SK-N-SH treated with all-trans-retinoic acid at 6 μM for 48 hours (cell line): Measurements from ENCODE around the gene AGAP2.

Experiments used
- ATAC-seq: fragments of 200-7000 bp; cut with Tn5 transposase; 3 replicates; pipeline ENCODE4 v1.9.1; 2020; ENCODE audit warnings: mild to moderate bottlenecking, moderate library complexity
- ARNTL ChIP-seq: fragments of 450-650 bp; formaldehyde crosslinking; IDR thresholded peaks from 2 replicates; pipeline ENCODE4 v1.5.0; 2020; ENCODE audit warnings: low read depth, mild to moderate bottlenecking, moderate library complexity, borderline replicate concordance
- BACH2 ChIP-seq: fragments of 250-450 bp; sonication (Bioruptor Pico); IDR thresholded peaks from 2 replicates; pipeline ENCODE4 v1.9.0; 2021; ENCODE audit warnings: mild to moderate bottlenecking, borderline replicate concordance
- CSDC2 ChIP-seq: fragments of 250-450 bp; sonication (Bioruptor Pico); IDR thresholded peaks from 2 replicates; pipeline ENCODE4 v1.5.0; 2020; ENCODE audit warnings: mild to moderate bottlenecking, moderate library complexity
- ESRRG ChIP-seq: fragments of 250-450 bp; sonication (Bioruptor Pico); IDR thresholded peaks from 2 replicates; pipeline ENCODE4 v1.6.1; 2021; ENCODE audit warnings: mild to moderate bottlenecking
- GLIS3 ChIP-seq: fragments of 250-450 bp; sonication (Bioruptor Pico); IDR thresholded peaks from 2 replicates; pipeline ENCODE4 v1.5.0; 2020; ENCODE audit warnings: mild to moderate bottlenecking, moderate library complexity
- OSR1 ChIP-seq: fragments of 250-450 bp; sonication (Bioruptor Pico); IDR thresholded peaks from 2 replicates; pipeline ENCODE4 v1.8.0; 2022; ENCODE audit warnings: moderate library complexity, mild to moderate bottlenecking, inconsistent platforms
- RARB ChIP-seq: fragments of 250-450 bp; sonication (Bioruptor Pico); IDR thresholded peaks from 2 replicates; pipeline ENCODE4 v1.8.0; 2021; ENCODE audit warnings: mild to moderate bottlenecking, moderate library complexity
- SNAI2 ChIP-seq: fragments of 250-450 bp; sonication (Bioruptor Pico); IDR thresholded peaks from 2 replicates; pipeline ENCODE4 v1.5.0; 2020; ENCODE audit warnings: mild to moderate bottlenecking, moderate library complexity
- TCF4 ChIP-seq: fragments of 250-450 bp; sonication (Bioruptor Pico); IDR thresholded peaks from 2 replicates; pipeline ENCODE4 v1.8.0; 2021; ENCODE audit warnings: mild to moderate bottlenecking, moderate library complexity, borderline replicate concordance
- TOX ChIP-seq: fragments of 250-450 bp; sonication (Bioruptor Pico); IDR thresholded peaks from 2 replicates; pipeline ENCODE4 v1.8.0; 2021; ENCODE audit warnings: mild to moderate bottlenecking, moderate library complexity, borderline replicate concordance
- ZC3H10 ChIP-seq: fragments of 250-450 bp; sonication (Bioruptor Pico); IDR thresholded peaks from 2 replicates; pipeline ENCODE4 v1.5.1; 2021; ENCODE audit warnings: mild to moderate bottlenecking, moderate library complexity
- ZFP3 ChIP-seq: fragments of 250-450 bp; sonication (Bioruptor Pico); IDR thresholded peaks from 2 replicates; pipeline ENCODE4 v1.5.0; 2020; ENCODE audit warnings: mild to moderate bottlenecking, moderate library complexity
- ZFP30 ChIP-seq: fragments of 450-650 bp; formaldehyde crosslinking; IDR thresholded peaks from 2 replicates; pipeline ENCODE4 v1.5.0; 2022; ENCODE audit warnings: mild to moderate bottlenecking, moderate library complexity
- ZNF565 ChIP-seq: fragments of 450-650 bp; formaldehyde crosslinking; conservative IDR thresholded peaks from 2 replicates; pipeline ENCODE4 v1.5.0; 2020; ENCODE audit warnings: low read depth, mild to moderate bottlenecking, moderate library complexity
- ZNF70 ChIP-seq: fragments of 450-650 bp; formaldehyde crosslinking; IDR thresholded peaks from 2 replicates; pipeline ENCODE4 v1.5.0; 2020; ENCODE audit warnings: mild to moderate bottlenecking, moderate library complexity
- ZNF8 ChIP-seq: fragments of 450-650 bp; formaldehyde crosslinking; IDR thresholded peaks from 2 replicates; pipeline ENCODE4 v1.5.0; 2020; ENCODE audit warnings: mild to moderate bottlenecking, moderate library complexity
- TF ChIP-seq, protein P1 (sequence below): fragments of 250-450 bp; sonication (Bioruptor Pico); IDR thresholded peaks from 2 replicates; pipeline ENCODE4 v1.5.1; 2021; ENCODE audit warnings: mild to moderate bottlenecking, moderate library complexity
- TF ChIP-seq, protein P2 (sequence below): fragments of 250-450 bp; sonication (Bioruptor Pico); IDR thresholded peaks from 2 replicates; pipeline ENCODE4 v1.5.1; 2020; ENCODE audit warnings: low read depth, mild to moderate bottlenecking, moderate library complexity
- TF ChIP-seq, protein P3 (sequence below): fragments of 250-450 bp; sonication (Bioruptor Pico); IDR thresholded peaks from 2 replicates; pipeline ENCODE4 v1.8.0; 2020; ENCODE audit warnings: mild to moderate bottlenecking, moderate library complexity, borderline replicate concordance
- TF ChIP-seq, protein P4 (sequence below): fragments of 250-450 bp; sonication (Bioruptor Pico); IDR thresholded peaks from 2 replicates; pipeline ENCODE4 v1.8.0; 2021; ENCODE audit warnings: low read depth, mild to moderate bottlenecking, moderate library complexity, borderline replicate concordance
- TF ChIP-seq, protein P5 (sequence below): fragments of 250-450 bp; sonication (Bioruptor Pico); IDR thresholded peaks from 2 replicates; pipeline ENCODE4 v1.5.0; 2020; ENCODE audit warnings: mild to moderate bottlenecking, moderate library complexity

AGAP2 gene

DNA sequence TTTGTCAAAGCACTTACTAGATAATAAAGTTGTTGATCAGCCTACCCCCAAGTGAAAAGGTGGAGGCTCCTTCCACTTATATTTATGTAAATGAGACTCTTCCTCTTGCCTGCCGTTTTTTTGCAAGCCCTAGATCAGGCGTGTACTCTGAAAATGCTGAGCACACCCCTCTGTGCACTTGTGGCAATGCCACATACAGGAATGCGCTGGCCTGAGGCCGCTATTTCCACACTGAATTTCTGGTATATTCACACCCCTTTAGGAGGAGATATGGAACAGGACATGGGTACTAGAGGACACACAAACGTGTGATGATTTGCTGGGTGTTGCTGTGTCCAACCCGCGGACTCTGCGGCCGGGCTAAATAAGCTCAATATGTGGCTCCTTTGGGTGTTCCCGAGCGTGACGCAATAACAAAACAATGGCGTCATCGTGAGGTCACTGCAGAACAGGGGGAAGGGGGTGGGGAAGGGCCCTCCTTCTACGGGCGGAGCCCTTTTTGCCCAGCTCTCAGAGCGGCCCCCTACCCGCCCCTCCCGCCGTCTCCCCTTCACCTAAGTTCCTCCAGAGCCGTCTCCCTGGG, 5.7 kb upstream of the AGAP2 start (continued):
- TF ChIP-seq, protein P1, sequence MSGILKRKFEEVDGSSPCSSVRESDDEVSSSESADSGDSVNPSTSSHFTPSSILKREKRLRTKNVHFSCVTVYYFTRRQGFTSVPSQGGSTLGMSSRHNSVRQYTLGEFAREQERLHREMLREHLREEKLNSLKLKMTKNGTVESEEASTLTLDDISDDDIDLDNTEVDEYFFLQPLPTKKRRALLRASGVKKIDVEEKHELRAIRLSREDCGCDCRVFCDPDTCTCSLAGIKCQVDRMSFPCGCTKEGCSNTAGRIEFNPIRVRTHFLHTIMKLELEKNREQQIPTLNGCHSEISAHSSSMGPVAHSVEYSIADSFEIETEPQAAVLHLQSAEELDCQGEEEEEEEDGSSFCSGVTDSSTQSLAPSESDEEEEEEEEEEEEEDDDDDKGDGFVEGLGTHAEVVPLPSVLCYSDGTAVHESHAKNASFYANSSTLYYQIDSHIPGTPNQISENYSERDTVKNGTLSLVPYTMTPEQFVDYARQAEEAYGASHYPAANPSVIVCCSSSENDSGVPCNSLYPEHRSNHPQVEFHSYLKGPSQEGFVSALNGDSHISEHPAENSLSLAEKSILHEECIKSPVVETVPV (CRISPR knock-in tag), result 0 out of 2 replicates have a peak, but pooled peaks have one; percentile 25
- no peak for TF ChIP-seq ZFP3
- 0 out of 2 replicates have a peak, but pooled peaks have one; percentile 8 for TF ChIP-seq SNAI2 (CRISPR knock-in tag)
- TF ChIP-seq, protein P2, sequence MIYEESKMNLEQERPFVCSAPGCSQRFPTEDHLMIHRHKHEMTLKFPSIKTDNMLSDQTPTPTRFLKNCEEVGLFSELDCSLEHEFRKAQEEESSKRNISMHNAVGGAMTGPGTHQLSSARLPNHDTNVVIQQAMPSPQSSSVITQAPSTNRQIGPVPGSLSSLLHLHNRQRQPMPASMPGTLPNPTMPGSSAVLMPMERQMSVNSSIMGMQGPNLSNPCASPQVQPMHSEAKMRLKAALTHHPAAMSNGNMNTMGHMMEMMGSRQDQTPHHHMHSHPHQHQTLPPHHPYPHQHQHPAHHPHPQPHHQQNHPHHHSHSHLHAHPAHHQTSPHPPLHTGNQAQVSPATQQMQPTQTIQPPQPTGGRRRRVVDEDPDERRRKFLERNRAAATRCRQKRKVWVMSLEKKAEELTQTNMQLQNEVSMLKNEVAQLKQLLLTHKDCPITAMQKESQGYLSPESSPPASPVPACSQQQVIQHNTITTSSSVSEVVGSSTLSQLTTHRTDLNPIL (CRISPR knock-in tag), result peak; percentile 62; the same call in 1 of the 2 replicates
- TF ChIP-seq OSR1 (CRISPR knock-in tag), result no peak
- TF ChIP-seq ZNF565 (CRISPR knock-in tag), result peak; percentile 51; the same call in 1 of the 2 replicates
- TF ChIP-seq RARB (CRISPR knock-in tag), result no peak

DNA sequence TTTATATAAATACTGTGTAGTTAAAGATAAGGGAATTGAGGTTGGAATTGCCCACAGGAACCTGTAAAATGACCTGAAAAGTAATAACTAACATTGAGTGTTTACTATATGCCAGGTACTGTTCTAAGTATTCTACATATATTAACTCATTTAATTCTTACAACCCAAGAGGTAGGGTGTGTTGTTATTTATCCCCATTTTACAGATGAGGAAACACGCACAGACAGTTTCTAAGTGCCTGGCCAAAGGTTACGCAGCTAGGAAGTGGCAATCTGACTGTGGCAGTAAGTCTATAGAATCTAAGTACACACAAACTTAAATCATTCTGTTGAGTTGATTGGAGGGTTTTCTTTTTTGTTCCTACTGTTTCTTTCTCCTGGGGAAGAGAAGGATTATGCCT, 5.2 kb upstream of the AGAP2 start:
- no peak for ATAC-seq
- TF ChIP-seq, protein P3, sequence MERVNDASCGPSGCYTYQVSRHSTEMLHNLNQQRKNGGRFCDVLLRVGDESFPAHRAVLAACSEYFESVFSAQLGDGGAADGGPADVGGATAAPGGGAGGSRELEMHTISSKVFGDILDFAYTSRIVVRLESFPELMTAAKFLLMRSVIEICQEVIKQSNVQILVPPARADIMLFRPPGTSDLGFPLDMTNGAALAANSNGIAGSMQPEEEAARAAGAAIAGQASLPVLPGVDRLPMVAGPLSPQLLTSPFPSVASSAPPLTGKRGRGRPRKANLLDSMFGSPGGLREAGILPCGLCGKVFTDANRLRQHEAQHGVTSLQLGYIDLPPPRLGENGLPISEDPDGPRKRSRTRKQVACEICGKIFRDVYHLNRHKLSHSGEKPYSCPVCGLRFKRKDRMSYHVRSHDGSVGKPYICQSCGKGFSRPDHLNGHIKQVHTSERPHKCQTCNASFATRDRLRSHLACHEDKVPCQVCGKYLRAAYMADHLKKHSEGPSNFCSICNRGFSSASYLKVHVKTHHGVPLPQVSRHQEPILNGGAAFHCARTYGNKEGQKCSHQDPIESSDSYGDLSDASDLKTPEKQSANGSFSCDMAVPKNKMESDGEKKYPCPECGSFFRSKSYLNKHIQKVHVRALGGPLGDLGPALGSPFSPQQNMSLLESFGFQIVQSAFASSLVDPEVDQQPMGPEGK (CRISPR knock-in tag), result no peak
- TF ChIP-seq TOX (CRISPR knock-in tag) (no peak), ZNF565 (CRISPR knock-in tag) (no peak), ARNTL (CRISPR knock-in tag) (no peak), OSR1 (CRISPR knock-in tag) (no peak), SNAI2 (CRISPR knock-in tag) (no peak), ZFP3 (no peak), ZNF70 (CRISPR knock-in tag) (no peak), ZNF8 (CRISPR knock-in tag) (no peak), ESRRG (CRISPR knock-in tag) (no peak), GLIS3 (CRISPR knock-in tag) (no peak), ZC3H10 (CRISPR knock-in tag) (no peak), ZFP30 (CRISPR knock-in tag) (no peak), CSDC2 (no peak), BACH2 (CRISPR knock-in tag) (no peak), TCF4 (CRISPR knock-in tag) (no peak)
- TF ChIP-seq, protein P4, sequence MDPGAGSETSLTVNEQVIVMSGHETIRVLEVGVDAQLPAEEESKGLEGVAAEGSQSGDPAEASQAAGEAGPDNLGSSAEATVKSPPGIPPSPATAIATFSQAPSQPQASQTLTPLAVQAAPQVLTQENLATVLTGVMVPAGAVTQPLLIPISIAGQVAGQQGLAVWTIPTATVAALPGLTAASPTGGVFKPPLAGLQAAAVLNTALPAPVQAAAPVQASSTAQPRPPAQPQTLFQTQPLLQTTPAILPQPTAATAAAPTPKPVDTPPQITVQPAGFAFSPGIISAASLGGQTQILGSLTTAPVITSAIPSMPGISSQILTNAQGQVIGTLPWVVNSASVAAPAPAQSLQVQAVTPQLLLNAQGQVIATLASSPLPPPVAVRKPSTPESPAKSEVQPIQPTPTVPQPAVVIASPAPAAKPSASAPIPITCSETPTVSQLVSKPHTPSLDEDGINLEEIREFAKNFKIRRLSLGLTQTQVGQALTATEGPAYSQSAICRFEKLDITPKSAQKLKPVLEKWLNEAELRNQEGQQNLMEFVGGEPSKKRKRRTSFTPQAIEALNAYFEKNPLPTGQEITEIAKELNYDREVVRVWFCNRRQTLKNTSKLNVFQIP (CRISPR knock-in tag), result no peak
- TF ChIP-seq, protein P5, sequence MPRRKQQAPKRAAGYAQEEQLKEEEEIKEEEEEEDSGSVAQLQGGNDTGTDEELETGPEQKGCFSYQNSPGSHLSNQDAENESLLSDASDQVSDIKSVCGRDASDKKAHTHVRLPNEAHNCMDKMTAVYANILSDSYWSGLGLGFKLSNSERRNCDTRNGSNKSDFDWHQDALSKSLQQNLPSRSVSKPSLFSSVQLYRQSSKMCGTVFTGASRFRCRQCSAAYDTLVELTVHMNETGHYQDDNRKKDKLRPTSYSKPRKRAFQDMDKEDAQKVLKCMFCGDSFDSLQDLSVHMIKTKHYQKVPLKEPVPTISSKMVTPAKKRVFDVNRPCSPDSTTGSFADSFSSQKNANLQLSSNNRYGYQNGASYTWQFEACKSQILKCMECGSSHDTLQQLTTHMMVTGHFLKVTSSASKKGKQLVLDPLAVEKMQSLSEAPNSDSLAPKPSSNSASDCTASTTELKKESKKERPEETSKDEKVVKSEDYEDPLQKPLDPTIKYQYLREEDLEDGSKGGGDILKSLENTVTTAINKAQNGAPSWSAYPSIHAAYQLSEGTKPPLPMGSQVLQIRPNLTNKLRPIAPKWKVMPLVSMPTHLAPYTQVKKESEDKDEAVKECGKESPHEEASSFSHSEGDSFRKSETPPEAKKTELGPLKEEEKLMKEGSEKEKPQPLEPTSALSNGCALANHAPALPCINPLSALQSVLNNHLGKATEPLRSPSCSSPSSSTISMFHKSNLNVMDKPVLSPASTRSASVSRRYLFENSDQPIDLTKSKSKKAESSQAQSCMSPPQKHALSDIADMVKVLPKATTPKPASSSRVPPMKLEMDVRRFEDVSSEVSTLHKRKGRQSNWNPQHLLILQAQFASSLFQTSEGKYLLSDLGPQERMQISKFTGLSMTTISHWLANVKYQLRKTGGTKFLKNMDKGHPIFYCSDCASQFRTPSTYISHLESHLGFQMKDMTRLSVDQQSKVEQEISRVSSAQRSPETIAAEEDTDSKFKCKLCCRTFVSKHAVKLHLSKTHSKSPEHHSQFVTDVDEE (CRISPR knock-in tag), result no peak
- TF ChIP-seq, protein P1 (CRISPR knock-in tag), result no peak
- TF ChIP-seq, protein P2 (CRISPR knock-in tag), result no peak
